SW 1271 (cell line): Measurements from ENCODE around the gene MKRN1.
"Not testable (repeated sequence)": the region's sequence is repeated elsewhere in the genome, so short reads cannot be mapped to it uniquely, and the experiment has no call there.

Experiments used
- DNase-seq, 2 experiments: peaks; one replicate each; lab custom pipeline; 2025; lab: John Stamatoyannopoulos, UW

Gene MKRN1, protein sequence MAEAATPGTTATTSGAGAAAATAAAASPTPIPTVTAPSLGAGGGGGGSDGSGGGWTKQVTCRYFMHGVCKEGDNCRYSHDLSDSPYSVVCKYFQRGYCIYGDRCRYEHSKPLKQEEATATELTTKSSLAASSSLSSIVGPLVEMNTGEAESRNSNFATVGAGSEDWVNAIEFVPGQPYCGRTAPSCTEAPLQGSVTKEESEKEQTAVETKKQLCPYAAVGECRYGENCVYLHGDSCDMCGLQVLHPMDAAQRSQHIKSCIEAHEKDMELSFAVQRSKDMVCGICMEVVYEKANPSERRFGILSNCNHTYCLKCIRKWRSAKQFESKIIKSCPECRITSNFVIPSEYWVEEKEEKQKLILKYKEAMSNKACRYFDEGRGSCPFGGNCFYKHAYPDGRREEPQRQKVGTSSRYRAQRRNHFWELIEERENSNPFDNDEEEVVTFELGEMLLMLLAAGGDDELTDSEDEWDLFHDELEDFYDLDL

GRCh38 chr7:140479062-140479738 lies at the start of gene MKRN1:
TSS of gene MKRN1 (minus strand) at chr7:140479505. CDS start at chr7:140479344, 161 bp downstream.
- peak; percentile 81 to 93 for DNase-seq

DNA sequence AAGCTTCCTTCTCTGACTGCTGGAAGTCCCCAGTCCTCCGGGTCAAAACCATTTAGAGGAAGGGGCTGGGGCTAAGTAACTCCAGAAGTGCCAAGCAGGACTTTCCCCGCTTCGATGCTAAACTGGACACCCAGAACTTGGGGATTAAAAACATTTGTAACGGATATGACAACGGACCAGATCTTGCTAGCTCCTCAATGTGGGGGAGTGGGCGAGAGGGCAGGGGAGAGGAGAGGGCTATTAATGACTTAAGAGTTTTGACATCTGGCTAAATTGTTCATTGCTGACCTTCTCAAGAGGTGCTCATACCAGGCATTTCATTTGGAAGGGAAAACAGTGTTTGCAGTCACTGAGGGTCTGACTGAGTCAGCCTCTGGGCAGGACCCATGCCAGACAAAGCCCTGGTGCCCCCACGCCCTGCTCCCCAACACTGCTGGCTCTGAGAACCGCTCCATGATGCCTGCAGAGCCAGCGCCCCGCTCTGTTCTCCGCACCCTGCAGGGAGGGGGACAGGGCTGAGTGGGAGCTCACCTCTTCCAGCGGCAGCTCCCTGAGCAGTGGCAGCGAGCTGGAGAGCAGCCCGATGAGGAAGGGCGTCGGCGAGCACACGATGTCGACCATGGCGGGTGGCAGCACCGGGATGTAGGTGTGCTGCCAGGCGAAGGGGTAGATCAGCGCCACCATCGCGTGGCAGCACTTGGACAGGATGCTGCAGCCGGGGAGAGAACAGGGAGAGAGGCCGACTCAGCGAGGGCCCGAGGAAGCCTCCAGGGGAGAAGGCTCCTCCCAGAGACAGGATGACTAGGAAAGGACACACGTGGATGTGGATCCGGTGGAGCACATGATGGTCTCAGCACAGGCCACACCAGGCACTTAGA lies 47.7 kb upstream of the MKRN1 start:
- no peak for DNase-seq

DNA sequence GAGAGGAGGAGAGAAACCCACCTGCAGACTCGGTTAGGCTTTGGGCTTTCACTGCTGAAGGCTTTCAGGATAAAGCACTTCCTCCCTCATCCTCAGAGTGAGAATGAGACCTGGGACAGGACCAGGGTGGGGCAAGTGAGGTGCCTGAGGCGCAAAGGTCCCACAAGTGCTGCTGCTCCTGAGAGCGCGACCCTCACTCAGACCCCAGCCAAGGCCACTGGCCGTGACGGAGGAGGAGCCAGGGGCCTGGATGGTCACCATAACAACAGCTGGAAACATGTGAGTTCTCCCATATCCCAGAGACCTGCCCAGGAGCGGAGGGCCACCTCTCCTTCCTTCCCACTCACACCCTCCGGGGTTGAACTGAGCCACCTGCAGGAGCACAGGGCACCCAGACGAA lies 46.9 kb upstream of the MKRN1 start:
- no peak for DNase-seq

GRCh38 chr7:140525743-140526142 lies 46.4 kb upstream of the MKRN1 start:
- DNase-seq = no peak

- no peak for DNase-seq
These were observed 42.1 kb upstream of the MKRN1 start for GRCh38 chr7:140521421-140521820.

DNA sequence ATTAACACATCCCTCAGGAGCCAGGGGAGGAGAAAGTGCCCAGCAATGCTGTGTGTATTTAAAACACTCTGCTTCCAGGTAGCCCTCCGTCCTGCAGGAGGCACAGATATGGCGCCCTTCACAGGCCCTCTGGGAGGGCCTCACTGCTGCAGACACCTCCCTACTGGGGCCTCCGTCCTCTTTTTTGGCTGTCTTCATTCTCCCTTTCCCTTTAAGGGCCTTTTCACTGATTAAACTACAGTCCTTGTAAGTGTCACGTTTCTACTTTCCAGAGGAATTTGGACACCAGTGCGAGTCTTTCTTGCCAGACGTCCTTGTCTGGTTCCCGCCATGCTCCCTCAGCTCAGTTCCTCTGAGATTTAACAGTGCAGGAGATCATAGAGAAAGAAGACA lies 39.7 kb upstream of the MKRN1 start:
- DNase-seq = no peak

DNA sequence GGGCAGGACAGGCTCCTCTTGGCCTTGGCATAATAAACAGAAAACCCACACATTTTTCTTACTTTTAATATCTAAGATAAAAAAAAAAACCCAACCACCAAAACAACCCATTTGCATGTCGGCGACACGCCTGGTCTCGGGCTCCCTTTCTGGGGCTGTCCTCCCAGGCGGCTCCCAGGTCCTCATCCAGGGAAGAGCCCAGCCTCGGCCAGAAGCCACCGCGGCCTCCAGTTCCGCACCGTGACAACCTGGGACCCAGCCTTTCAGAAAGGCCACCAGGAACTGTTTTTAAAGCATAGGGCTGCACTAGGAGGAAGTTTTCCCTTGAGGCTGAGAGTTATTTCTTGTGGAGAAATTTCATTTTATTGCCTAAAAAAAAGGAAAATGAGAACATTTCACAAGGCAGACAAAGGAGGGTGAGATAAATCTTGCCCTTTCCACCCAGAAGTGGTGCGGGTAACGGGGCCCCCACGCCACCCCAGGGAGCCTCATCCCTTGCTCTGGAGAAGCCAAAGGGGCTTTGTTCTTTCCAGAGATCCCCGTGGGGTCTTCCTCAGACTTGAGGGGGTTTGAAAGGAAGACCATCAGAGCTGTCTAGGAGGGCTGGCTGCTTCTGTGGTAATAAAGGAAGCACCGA lies 39.2 kb upstream of the MKRN1 start:
- no peak for DNase-seq

- peak; percentile 66 to 86 for DNase-seq
These were observed 38.5 kb upstream of the MKRN1 start for GRCh38 chr7:140517546-140518369.

- DNase-seq = no peak
These were observed 33.2 kb upstream of the MKRN1 start for GRCh38 chr7:140512317-140513000.

DNA sequence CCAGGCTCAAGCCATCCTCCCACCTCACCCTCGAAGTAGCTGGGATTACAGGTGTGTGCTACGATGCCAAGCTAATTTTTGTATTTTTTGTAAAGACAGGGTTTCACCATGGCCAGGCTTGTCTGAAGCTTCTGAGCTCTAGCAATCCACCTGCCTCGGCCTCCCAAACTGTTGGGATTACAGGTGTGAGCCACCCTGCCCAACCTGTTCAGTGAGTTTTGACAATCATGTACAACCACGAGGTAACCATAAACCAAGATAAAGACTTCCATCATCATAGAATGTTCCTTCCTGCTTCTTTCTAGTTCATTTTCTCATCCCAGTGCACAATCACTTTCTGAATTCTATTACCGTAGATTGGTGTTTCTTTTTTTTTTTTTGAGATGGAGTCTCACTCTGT lies 30.5 kb upstream of the MKRN1 start:
- no peak for DNase-seq

DNA sequence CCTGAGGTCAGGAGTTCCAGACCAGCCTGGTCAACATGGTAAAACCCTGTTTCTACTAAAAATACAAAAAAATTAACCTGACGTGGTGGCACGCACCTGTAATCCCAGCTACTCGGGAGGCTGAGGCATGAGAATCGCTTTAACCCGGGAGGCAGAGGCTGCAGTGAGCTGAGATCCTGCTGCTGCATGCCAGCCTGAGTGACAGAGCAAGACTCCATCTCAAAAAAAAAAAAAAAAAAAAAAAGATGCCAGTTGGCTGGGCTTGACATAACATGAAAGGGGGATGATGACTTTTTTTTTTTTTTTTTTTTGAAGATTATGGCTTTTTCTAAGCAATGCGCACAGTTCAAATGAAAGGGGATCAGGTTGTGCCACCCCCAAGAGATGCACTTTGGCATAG lies 28.3 kb upstream of the MKRN1 start:
- DNase-seq = not testable (repeated sequence)

- no peak for DNase-seq
These were observed 27.6 kb upstream of the MKRN1 start for GRCh38 chr7:140506788-140507464.

DNA sequence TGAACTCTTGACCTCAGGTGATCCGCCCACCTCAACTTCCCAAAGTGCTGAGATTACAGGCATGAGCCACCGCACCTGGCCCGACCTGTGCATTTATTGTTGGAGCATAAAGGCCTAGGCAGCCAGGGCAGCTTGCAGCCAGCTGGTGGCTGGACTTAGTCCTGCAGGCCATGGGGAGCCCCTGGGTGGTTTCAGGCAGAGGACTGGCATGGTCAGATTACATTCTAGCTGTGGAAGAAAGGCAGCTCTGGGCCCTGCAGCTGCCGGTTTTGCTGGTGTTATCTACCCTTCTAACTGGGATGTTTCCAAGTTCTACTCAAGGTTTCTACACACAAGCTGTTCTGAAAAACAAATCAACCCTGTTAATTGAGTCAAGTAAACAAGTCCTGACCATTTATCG lies 22.7 kb upstream of the MKRN1 start:
- no peak for DNase-seq

DNA sequence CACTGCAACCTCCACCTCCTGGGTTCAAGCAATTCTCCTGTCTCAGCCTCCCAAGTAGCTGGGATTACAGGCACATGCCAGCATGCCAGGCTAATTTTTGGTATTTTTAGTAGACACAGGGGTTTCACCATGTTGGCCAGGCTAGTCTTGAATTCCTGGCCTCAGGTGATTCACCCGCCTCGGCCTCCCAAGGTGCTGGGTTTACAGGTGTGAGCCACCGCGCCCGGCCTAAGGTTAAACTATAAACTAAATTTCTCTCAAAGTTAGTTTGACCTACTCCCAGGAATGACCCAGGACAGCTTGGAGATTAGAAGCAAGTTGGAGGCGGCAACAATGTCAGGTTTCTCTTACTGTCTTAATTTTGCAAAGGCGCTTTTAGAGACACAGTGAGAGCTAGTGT lies 18.5 kb upstream of the MKRN1 start:
- DNase-seq = not testable (repeated sequence)

- no peak for DNase-seq
These were observed 18.0 kb upstream of the MKRN1 start for GRCh38 chr7:140497241-140497769.

GRCh38 chr7:140495514-140496097 lies 16.3 kb upstream of the MKRN1 start:
- no peak for DNase-seq

DNA sequence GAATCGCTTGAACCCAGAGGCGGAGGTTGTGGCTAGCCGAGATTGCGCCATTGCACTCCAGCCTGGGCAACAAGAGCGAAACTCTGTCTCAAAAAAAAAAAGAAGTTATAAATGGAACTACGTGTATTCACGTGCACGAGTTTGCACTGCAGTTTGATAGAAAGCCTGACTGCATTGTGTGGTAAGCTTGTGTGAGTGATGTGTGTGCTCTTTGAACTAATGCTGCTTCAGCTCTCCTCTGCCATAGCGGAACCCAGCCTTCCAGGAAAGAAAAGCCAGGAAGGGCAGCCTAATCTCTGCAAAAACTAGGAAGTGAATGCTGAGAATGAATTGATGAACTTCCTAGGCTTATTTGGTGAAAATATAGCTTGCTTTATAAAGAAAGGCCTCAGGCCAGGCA lies 15.6 kb upstream of the MKRN1 start:
- no peak for DNase-seq

- DNase-seq = no peak
These were observed 9.7 kb upstream of the MKRN1 start for GRCh38 chr7:140489026-140489359.
